Thoracic aorta (tissue), 2 donors: ENCODE results near the gene LUC7L3. TPM values are rescaled to one million over a fixed set of nuclear protein-coding genes. Genes with fewer than 3 reads are reported as not detected.
A peak's percentile ranks its signal among the peaks of the same experiment; 100 is the strongest.

Experiments used
- ATAC-seq: fragments of 150-250 bp; one replicate; pipeline ENCODE4 v1.8.0; 2017; ENCODE audit warnings: low read depth; ENCODE audit not compliant: insufficient number of reproducible peaks, low FRiP score
- DNase-seq: peaks from one replicate; pipeline ENCODE4 v3.0.0-alpha.2; 2020; ENCODE audit warnings: low spot score
- H3K27ac ChIP-seq, 2 donors: fragments of 200-600 bp; sonication (generic); 1 replicate in 1 of 2; 2 replicates in 1 of 2; pipeline ENCODE4 v1.5.1; 2016; ENCODE audit warnings: mild to moderate bottlenecking in 2 of 2, moderate library complexity in 2 of 2
- H3K27me3 ChIP-seq: fragments of 200-600 bp; sonication (generic); replicated peaks from 2 replicates; pipeline ENCODE4 v1.6.0; 2016; ENCODE audit warnings: mild to moderate bottlenecking; ENCODE audit not compliant: insufficient read depth
- H3K36me3 ChIP-seq: fragments of 200-600 bp; sonication (generic); one replicate; pipeline ENCODE4 v1.5.1; 2016
- H3K4me1 ChIP-seq, 2 donors: fragments of 200-600 bp; sonication (generic); 1 replicate in 1 of 2; 2 replicates in 1 of 2; pipeline versions ENCODE4 v1.5.1 to v1.6.0; 2016; ENCODE audit warnings: low read depth in 2 of 2, mild to moderate bottlenecking in 1 of 2; ENCODE audit not compliant: control insufficient read depth in 1 of 2
- H3K4me3 ChIP-seq: fragments of 200-600 bp; sonication (generic); 2 replicates; pipeline ENCODE4 v1.5.1; 2016; ENCODE audit warnings: mild to moderate bottlenecking
- H3K9me3 ChIP-seq: fragments of 200-600 bp; sonication (generic); 2 replicates; pipeline ENCODE4 v1.5.1; 2016
- total RNA-seq, 2 donors: library from RNA; depleted of rRNA; stranded (reverse); fragments of >200 nt; gene quantifications; one replicate each; pipeline versions ENCODE4 v1.1.0 to v1.2.3, GENCODE V29; 2016
- TF ChIP-seq, protein P1 (sequence below): fragments of 200-600 bp; sonication (generic); IDR thresholded peaks from one replicate; pipeline ENCODE4 v1.5.1; 2019; ENCODE audit warnings: antibody characterized with exemption

The LUC7L3 gene
- total RNA-seq, 2 donors from 2014 or later = 60.8 to 136 TPM

DNA sequence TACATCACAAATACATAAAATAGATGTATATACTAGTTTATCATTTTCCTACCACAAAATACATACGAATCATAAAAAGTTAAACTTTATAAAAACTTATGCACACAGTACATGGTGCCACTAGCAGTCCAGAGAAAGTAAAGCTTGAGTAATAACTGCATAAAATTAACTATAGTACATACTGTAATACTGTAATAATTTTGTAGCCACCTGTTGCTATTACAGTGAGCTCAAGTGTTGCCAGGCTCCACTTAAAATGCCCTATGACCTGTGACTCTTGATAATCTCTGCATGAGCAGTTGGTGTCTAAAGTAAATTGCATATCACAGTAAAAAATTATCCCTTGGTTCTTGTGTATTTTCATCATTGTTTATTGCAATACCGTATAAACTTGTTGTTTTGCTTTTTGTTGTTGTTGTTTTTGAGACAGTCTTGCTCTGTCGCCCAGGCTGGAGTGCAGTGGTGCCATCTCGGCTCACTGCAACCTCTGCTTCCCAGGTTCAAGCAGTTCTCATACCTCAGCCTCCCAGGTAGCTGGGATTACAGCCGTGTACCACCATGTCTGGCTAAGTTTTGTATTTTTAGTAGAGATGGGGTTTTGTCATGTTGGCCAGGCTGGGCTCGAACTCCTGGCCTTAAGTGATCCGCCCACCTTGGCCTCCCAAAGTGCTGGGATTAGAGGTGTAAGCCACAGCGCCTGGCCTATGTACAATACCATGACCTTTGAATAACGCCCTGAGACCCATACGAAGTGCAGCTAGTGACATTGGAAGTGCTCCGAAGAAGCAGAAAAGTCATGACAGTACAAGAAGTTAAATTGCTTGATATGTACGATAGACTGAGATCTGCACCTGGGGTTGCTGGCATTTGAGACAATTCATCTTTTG lies 6.6 kb downstream of the LUC7L3 start:
- no peak for DNase-seq
- Histone ChIP-seq H3K27ac (no peak overlapping the region), H3K4me3 (no peak overlapping the region), H3K36me3 (no peaks in the 10 kb centered on the region), H3K27me3 (no peaks in the 10 kb centered on the region), H3K9me3 (no peaks in the 10 kb centered on the region), H3K4me1 (peaks cover 75 to 97% of the 10 kb centered on the region in 2 donors)
- no peak for ATAC-seq
- TF ChIP-seq, protein P1, sequence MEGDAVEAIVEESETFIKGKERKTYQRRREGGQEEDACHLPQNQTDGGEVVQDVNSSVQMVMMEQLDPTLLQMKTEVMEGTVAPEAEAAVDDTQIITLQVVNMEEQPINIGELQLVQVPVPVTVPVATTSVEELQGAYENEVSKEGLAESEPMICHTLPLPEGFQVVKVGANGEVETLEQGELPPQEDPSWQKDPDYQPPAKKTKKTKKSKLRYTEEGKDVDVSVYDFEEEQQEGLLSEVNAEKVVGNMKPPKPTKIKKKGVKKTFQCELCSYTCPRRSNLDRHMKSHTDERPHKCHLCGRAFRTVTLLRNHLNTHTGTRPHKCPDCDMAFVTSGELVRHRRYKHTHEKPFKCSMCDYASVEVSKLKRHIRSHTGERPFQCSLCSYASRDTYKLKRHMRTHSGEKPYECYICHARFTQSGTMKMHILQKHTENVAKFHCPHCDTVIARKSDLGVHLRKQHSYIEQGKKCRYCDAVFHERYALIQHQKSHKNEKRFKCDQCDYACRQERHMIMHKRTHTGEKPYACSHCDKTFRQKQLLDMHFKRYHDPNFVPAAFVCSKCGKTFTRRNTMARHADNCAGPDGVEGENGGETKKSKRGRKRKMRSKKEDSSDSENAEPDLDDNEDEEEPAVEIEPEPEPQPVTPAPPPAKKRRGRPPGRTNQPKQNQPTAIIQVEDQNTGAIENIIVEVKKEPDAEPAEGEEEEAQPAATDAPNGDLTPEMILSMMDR = no peak

DNA sequence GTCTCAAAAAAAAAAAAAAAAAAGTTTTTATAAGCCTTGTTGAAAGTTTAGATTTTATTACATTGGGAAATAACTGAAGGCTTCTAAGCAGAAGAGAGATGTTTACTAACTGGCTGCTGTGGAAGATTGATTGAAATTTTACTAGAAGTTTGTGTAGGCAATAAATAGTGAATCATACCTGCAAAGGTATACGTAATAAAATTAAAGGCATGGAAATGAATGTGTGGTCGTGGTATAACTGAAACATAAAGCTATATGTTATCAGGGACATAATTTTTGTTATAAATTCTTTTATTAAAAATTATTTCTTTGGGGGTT lies 8.7 kb downstream of the LUC7L3 start:
- Histone ChIP-seq H3K9me3 (no peaks in the 10 kb centered on the region), H3K36me3 (no peaks in the 10 kb centered on the region), H3K4me1 (peaks cover 68 to 93% of the 10 kb centered on the region in 2 donors), H3K4me3 (no peak overlapping the region), H3K27me3 (no peaks in the 10 kb centered on the region), H3K27ac (no peak overlapping the region)
- ATAC-seq = no peak
- TF ChIP-seq, protein P1 = no peak
- no peak for DNase-seq

DNA sequence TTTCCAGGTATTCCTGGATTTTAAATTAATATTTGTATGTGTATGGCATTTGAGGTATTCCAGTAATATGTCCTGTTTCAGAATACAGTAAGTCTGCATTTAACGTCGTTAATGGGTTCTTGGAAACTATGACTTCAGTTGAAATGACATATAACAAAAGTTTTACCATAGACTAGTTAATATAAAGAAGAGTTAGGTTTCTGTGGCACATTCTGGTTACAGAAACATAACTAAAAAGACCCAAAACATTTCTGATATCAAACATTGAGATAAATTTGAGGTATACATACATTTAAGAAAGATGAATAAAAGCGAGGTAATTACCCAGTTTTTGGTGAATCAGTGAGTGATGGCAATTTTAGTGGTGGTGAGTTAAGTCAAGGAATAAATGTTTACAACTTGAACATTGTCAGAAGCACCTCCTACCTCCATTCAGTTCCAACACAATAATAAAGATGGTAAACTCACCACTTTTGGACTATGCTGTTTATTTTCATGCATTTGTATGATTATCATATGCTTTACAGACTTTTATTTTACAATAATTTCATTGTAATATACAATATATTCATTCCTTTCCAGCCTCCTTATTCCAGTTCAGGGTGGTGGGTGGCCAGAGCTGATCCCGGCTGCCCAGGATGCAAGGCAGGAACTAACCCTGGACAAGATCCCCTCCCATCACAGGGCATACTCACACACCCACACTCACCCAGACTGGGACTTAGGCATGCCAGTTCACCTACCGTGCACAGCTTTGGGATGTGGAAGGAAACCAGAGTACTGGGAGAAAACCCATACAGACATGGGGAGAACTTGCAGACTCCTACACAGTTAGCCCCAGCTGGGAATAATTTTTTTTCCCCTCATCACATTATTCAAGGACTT lies 9.7 kb downstream of the LUC7L3 start:
- TF ChIP-seq, protein P1 = no peak
- DNase-seq = no peak
- Histone ChIP-seq H3K27ac (no peak overlapping the region), H3K4me3 (no peak overlapping the region), H3K9me3 (no peaks in the 10 kb centered on the region), H3K27me3 (no peaks in the 10 kb centered on the region), H3K36me3 (no peaks in the 10 kb centered on the region), H3K4me1 (peaks cover 64 to 83% of the 10 kb centered on the region in 2 donors)
- no peak for ATAC-seq

DNA sequence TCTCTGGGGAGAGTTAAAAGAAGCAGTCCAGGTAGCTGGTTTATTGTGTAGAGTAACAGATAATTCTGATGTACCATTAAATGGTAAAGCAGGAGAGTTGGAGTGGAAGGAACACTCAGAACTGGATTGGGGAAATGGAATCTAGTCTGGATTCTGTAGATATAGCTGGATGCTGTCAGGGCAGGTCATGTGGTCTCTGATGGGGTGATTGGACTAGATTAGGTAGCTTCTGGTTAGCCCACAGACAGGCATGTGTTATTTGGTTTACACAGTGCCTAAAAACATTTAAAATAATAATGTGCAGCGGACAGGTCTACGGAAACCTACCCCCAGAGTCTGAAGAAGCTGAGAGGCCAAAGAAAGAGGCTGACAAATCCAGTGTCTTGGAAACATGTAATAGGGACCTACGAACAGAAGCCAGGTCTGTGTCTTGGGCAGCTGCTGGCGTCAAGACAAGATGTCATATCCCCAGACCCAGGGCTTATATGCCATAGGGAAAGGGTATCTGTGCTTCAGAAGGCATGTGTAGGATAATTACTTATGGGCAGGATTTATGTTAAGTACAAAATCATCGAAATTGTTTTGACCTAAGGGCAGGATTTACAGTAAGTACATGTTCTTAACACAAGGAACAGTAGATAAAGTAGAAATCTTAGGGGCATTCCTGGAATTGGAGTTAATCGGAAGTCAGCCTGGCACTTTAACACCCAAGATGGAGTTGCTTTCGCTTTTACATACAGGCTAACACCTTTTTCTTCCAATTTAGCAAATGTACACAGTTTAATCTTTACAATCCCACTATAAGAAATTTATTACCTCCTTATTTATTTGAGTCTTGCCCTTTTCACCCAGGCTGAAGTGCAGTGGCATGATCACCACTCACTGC lies 12.4 kb downstream of the LUC7L3 start:
- H3K36me3 ChIP-seq = no peaks in the 10 kb centered on the region
- H3K27me3 ChIP-seq = no peaks in the 10 kb centered on the region
- H3K4me3 ChIP-seq = no peak overlapping the region
- peaks cover 44 to 72% of the 10 kb centered on the region in 2 donors for H3K4me1 ChIP-seq
- ATAC-seq (no peak), DNase-seq (no peak)
- TF ChIP-seq, protein P1 = no peak
- H3K9me3 ChIP-seq = no peaks in the 10 kb centered on the region
- peak overlapping the region in 1 of 2 donors; percentile 5 for H3K27ac ChIP-seq
